ENCODE measurements around the gene HIVEP2. TPM values are rescaled to one million over a fixed set of nuclear protein-coding genes. Genes with fewer than 3 reads are reported as not detected.

The HIVEP2 gene
- total and polyA plus RNA-seq, 2 of the 4 experiments (the other 2 are of a cell fraction) = 4.3 to 11.3 TPM

GRCh38 chr6:142771162-142771561, 173.8 kb downstream of the HIVEP2 start:
- H4K91ac ChIP-seq (ENCODE audit: insufficient read depth, low read depth, low read length) = no peak overlapping the region
- POLR2A ChIA-PET (ENCODE audit: unreplicated experiment) = no interaction called here
- in situ Hi-C loops (cut with MboI; ENCODE audit: low sequenced_read_pairs) (no loop called here), intact Hi-C loops (cut with micrococcal nuclease) (no loop called here), dilution Hi-C loops (cut with HindIII; ENCODE audit: low sequenced_read_pairs, unreplicated experiment) (no loop called here)
- no peak overlapping the region for H3K18ac ChIP-seq (ENCODE audit: low read depth, low read length)
- no peak overlapping the region for H3K23ac ChIP-seq (ENCODE audit: low read depth, low read length)
- TF ChIP-seq ELK1 (IDR thresholded peaks at IDR 0.05; ENCODE audit: borderline replicate concordance, low read depth, low read length) (no peak), MAFK (IDR thresholded peaks at IDR 0.05; ENCODE audit: low read depth, low read length) (no peak), USF2 (IDR thresholded peaks at IDR 0.05; ENCODE audit: low read depth, low read length) (no peak), RCOR1 (IDR thresholded peaks at IDR 0.05; ENCODE audit: insufficient replicate concordance, low read length) (no peak), BHLHE40 (IDR thresholded peaks at IDR 0.05; ENCODE audit: low read depth, low read length) (no peak), RAD21 (IDR thresholded peaks at IDR 0.05; ENCODE audit: low read length) (no peak), CTCF (conservative IDR thresholded peaks at IDR 0.05; ENCODE audit: low read depth, low read length) (no peak), NFE2L2 (IDR thresholded peaks at IDR 0.05; ENCODE audit: low read depth, low read length) (no peak), MXI1 (IDR thresholded peaks at IDR 0.05; ENCODE audit: borderline replicate concordance, low read depth, low read length) (no peak), CHD1 (IDR thresholded peaks at IDR 0.05; ENCODE audit: low read depth, low read length) (no peak), POLR2A (IDR thresholded peaks at IDR 0.05; ENCODE audit: low read depth, low read length) (no peak), FOS (IDR thresholded peaks at IDR 0.05; ENCODE audit: low read depth, low read length) (no peak), MAZ (IDR thresholded peaks at IDR 0.05; ENCODE audit: borderline replicate concordance, low read depth, low read length) (no peak)
- H3K27me3 ChIP-seq (ENCODE audit: control insufficient read depth, insufficient read depth, low read length) = no peaks in the 10 kb centered on the region
- no peaks in the 10 kb centered on the region for H3K9me3 ChIP-seq (ENCODE audit: control insufficient read depth, insufficient read depth, low read length)
- DNase-seq (no peak), ATAC-seq (ENCODE audit: low read depth) (no peak)
- H2AFZ ChIP-seq (replicated peaks; ENCODE audit: low read length, poor library complexity) = no peak overlapping the region
- no peak overlapping the region for H3K56ac ChIP-seq (ENCODE audit: extremely low read depth, insufficient read depth, low read length)
- H2AK5ac ChIP-seq (ENCODE audit: low read depth, low read length) = no peak overlapping the region
- H2BK5ac ChIP-seq (ENCODE audit: low read depth, low read length, poor library complexity, severe bottlenecking) = no peak overlapping the region
- H3K4me3 ChIP-seq (ENCODE audit: insufficient read depth, low read depth, low read length) = no peak overlapping the region
- H3K4me2 ChIP-seq (ENCODE audit: low read depth, low read length) = no peak overlapping the region
- H2BK20ac ChIP-seq (ENCODE audit: low read depth, low read length) = no peak overlapping the region
- H3K36me3 ChIP-seq (ENCODE audit: control insufficient read depth, insufficient read depth, low read length) = peaks cover 30% of the 10 kb centered on the region
- no peaks in the 10 kb centered on the region; the same call in 1 of the 2 replicates for H3K4me1 ChIP-seq (ENCODE audit: control insufficient read depth, insufficient read depth, low read length)
- 100% methylated on average over 5 of the region's 12 CpGs; no CpG with 5 or more reads in 1 of the 2 experiments for WGBS, 2 experiments (ENCODE audit: extremely low coverage in 2 of 2, insufficient read length in 1 of 2)
- no peak overlapping the region for H3K14ac ChIP-seq (replicated peaks; ENCODE audit: low read depth, low read length)
- peaks cover 3 to 25% of the 10 kb centered on the region in 2 experiments for H3K79me1 ChIP-seq (ENCODE audit: low read depth in 1 of 2, low read length in 2 of 2)
- H2AK9ac ChIP-seq (replicated peaks; ENCODE audit: low read depth, low read length, poor library complexity) = no peak overlapping the region
- H3K4ac ChIP-seq (ENCODE audit: low read depth, low read length) = no peak overlapping the region
- H3K9me1 ChIP-seq (ENCODE audit: insufficient read depth, low read length) = peaks cover 9% of the 10 kb centered on the region; the same call in 1 of the 2 replicates
- H2BK15ac ChIP-seq (ENCODE audit: low read depth, low read length) = no peak overlapping the region
- H4K8ac ChIP-seq (ENCODE audit: low read depth in 2 of 2, low read length in 2 of 2) = no peak overlapping the region
- 0 out of 2 replicates have a peak, but pooled peaks cover 3% of the 10 kb centered on the region for H4K20me1 ChIP-seq (ENCODE audit: insufficient read depth, low read length)
- no peak overlapping the region for H3K9ac ChIP-seq (ENCODE audit: low read depth, low read length)
- no peak overlapping the region for H4K5ac ChIP-seq (ENCODE audit: low read depth, low read length)
- no TSS peak for BruUV-seq (replicated peaks)
- no peak overlapping the region for H3K27ac ChIP-seq (ENCODE audit: insufficient read depth, low read length)
- CTCF ChIA-PET = no interaction called here
- no peak overlapping the region for H2BK120ac ChIP-seq (ENCODE audit: low read depth, low read length)
